Middle frontal gyrus (tissue), 1 donor: ENCODE results near the gene RDH8.
"Not testable (repeated sequence)": the region's sequence is repeated elsewhere in the genome, so short reads cannot be mapped to it uniquely, and the experiment has no call there.

Experiments used
- DNase-seq: peaks from one replicate; pipeline ENCODE4 v3.0.0-alpha.2; 2015; ENCODE audit warnings: low spot score; ENCODE audit errors: extremely low spot score

The RDH8 gene

DNA sequence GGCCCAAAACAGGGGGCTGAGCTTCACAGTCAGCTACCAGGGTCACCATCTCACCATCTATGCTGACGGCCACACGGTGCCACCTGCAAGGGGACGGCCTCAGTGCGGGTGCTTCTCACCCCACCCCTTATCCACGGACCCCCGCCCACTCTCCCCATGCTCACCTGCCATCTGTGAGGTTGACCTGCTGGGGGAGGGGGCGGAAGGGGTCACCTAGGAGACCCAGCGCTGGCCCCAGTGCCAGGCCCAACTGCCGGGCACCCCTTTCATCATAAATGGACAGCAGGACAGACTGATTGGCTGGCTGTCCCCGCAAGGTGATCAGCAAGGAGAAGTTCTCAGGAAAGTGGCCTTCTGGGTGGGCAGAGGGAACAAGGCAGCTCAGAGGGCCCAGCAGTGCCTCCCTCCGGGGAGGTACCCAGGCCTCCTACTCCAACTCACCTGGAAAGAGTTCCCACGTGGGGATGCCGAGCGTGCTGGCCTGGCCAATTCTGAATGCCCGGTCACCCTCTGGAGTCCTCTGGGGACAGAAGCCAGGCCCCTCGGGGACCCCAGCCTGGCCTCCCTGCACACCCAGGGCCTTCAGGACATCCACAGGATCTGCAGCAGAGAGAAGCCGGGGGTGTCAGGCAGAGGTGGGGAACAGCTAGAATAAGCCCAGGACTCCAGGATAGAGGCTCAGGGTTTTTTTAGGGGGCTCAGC is 7.5 kb upstream of the RDH8 start:
- DNase-seq = no peak

DNA sequence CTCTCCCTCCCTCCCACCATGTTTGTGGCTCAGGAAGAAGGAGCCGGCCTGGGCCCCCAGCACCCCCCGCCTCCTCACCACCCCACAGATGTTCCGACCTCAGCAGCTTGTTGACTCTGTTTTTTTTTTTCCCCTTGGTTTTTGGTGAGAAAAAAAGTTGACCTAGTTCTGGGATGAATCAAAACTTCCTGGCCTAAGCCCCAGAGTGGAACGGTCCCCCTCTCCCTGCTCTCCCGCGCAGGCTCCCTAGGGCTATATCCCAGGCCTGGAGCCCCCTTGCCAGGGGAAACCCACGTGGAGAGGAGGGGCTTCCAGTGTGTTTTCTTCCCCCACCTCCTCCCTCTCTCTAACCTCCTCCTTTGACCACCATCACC is 7.0 kb upstream of the RDH8 start:
- DNase-seq = no peak

- DNase-seq = no peak
These were observed 6.4 kb upstream of the RDH8 start for GRCh38 chr19:10006752-10007323.

- no peak for DNase-seq
These were observed 5.7 kb upstream of the RDH8 start for GRCh38 chr19:10007371-10008183.

DNA sequence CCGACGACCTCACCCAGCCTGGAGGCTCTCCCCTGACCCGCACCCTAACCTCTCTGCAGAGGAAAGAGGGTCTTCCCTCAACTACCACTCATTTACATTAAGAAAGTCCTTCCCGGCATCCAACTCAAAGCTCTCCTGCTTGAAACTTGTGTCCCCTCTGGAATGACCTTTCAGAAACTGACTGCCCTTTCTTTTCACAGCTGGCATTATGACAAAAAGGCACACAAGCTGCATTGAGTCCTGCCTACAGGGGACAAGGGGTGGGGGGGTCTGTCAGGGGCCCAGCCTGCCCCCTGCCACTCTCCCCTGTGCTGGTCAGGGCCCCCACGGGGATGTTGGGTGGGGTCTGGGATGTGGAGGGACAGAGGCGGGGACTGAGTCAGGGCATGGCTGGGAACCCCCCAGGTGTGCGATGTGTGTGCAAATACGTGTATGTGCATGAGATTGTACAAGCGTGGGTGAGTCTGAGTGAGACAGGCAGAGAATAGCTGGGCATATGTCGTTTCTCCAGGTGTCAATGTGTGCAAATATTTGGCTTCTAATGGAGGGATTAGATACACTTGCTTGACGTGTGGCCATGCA is 5.0 kb upstream of the RDH8 start:
- no peak for DNase-seq

DNA sequence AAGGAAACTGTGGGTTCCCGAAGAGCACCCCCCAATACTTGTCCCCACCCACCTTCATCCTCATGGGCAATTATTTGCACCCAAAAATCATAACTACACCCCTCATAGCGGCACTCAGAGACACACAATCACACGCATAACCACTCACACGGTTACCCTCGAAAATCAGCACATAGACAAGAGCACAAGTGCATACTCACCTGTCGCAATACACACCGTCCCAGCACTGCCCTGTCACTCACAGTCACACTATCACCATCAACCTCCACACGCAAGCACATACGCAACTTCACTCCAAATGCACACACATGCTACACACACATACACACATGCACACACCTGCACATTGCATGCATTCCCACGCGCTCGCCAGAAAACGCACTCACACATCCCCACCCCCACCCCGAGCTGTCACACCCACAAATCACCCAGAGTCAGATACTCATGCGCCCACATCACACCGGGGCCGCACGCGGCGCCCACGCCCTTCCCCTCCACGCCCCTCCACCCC is 3.5 kb upstream of the RDH8 start:
- DNase-seq = no peak

DNA sequence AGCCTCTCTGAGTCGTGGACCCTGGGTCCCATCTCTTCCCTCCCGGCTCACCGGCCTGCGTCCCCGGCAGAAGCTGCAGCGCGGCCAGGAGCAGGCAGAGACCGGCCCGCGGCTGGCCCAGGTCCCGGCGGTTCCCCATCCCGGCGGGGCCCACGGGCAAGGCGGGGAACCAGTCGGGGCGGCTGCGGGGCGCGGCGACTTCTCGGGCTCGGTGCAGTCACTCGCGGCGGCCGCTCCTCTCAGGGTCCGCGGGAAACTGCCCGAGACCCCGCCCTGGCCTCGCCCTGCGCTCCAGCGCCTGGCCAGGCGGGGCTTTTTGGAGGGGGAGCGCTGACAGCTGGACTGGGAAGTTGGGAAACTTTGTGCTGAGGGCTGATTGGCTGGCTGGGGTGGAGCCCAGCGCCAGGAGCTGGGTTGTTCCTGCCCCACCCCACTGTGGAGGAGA is 3.0 kb upstream of the RDH8 start, which contains the start of gene COL5A3:
TSS of gene COL5A3 (minus strand) at position 258 of the 445 bp plus-strand sequence. CDS start at position 139, 119 bp downstream.
- no peak for DNase-seq

DNA sequence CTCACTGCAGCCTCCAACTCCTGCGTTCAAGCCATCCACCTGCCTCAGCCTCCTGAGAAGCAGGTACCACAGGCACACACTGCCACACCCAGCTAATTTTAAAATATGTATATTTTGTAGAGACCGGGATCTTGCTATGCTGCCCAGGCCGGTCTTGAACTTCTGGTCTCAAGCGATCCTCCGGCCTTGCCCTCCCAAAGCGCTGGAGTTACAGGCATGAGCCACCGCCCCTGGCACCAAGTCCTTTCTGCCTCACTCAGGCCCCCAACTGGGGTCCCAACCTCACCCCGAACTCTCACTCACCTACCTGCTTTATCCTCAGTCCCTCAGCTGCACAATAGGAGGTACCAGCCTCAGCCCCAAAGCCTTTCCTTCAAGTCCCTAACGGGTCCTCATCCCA is 2.3 kb upstream of the RDH8 start:
- no peak for DNase-seq

DNA sequence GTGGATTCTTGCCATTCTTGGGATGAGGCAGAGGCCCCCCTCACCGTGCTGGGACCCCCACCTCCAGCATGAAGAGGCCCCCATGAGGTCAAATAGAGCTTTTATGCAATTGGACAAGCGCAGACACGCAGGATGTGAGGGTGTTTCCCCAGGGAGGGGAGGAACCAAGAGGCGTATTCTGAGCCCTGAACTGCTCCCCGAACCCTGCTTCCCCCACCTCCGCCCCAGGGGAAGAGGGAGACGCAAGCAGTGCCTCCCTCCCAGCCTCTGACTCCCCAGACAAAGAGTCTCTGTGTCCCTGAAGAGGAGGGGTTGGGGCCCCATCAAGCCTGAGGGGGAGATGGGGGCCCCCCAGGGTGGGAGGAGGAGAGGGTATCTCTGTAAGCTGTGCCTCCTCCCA is 1.3 kb upstream of the RDH8 start:
- DNase-seq = no peak

DNA sequence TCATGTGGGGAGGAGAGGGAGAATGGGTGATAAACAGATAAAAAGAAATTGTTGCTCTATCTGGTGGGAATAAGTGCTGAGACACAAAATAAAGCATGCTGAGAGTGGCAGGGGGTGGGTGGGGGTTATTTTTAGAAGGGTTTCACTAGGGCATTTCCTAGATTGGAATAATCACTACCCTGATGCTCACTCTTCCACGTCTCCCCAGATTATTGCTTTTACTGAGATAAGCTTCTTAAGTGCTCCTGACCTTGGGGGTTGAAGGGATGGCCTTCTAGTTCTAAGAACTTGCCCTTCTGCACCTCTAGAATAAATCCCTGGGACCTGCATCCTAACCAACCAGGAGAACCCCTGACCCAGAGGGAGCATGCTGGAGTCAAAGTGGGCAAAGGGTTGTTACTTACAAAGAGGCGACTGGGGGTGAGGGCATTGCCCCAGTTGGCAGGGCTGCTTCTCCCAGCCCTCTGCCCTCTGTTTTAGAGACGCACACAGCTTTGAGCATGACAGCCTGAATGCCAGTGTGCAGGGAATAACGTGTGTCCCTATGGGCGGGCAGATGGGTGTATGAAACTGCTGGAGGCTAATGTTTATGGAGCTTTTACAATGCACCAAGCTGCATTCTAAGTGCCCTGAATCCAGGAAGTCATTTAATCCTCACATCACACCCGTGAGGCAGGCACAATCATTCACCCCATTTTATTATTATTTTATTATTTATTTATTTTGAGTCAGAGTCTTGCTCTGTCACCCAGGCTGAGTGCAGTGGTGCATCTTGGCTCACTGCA is 743 bp downstream of the RDH8 start:
- DNase-seq = no peak

GRCh38 chr19:10018263-10018662 is 5.0 kb downstream of the RDH8 start:
- DNase-seq = no peak

DNA sequence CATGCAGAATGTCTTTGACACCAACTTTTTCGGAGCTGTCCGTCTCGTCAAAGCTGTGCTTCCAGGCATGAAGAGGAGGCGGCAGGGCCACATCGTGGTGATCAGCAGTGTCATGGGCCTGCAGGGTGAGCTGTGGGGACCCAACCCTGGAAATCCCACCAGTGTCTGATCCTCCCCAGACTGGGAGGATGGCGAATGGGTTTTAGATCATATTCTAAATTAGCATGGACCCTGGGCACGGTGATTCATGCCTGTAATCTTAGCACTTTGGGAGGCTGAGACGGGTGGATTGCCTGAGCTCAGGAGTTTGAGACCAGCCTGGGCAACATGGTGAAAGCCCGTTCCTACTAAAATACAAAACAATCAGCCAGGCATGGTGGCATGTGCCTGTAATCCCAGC is 5.5 kb downstream of the RDH8 start:
- DNase-seq = no peak

- no peak for DNase-seq
These were observed 6.0 kb downstream of the RDH8 start for GRCh38 chr19:10019246-10019645.

- DNase-seq = no peak
These were observed 7.6 kb downstream of the RDH8 start for GRCh38 chr19:10020851-10021250.

DNA sequence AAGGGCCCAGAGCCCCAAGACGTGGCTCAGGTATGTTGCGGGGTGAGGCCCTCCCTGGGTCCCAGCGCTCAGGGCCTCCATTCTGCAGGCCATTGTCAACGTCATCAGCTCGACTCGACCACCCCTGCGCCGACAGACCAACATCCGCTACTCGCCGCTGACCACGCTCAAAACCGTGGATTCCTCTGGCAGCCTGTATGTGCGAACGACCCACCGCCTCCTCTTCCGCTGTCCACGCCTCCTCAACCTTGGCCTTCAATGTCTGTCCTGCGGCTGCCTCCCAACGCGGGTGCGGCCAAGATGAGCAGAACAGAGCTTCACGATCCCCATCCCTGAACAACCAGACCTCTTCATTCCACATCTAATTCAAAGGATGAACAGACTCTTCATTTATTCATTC is 8.2 kb downstream of the RDH8 start:
- DNase-seq = no peak

DNA sequence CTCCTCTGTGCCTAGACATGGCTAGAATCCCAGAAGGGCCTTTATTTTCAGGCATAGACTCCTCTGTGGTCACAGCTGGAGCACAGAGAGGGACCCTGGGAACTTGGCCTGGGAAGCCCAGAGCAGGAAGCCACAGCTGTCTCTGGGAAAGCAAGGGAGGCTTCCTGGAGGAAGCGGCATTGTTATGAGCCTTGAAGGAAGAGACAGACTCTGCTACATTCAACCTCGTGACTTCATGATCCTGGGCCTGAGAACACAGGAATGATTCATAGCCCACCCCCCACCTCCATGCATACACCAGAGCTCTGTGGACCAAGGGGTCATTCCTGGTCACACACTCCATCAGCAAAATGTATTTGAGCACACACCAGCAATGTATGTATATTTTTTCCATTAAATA is 8.6 kb downstream of the RDH8 start:
- DNase-seq = no peak

DNA sequence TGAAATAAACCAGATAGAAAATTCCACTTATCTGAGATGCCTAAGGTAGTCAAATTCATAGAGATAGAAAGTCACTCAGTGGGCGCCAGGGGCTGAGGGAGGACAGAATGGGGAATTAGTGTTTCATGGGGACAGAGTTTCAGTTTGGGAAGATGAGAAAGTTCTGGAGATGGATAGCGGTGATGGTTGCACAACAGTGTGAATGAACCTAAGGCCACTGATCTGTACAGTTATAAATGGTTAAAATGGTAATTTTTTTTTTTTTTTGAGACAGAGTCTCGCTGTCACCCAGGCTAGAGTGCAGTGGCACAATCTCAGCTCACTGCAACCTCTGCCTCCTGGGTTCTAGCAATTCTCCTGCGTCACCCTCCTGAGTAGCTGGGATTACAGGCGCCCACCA is 9.8 kb downstream of the RDH8 start:
- not testable (repeated sequence) for DNase-seq

GRCh38 chr19:10026744-10027143 is 13.5 kb downstream of the RDH8 start:
- DNase-seq = no peak

DNA sequence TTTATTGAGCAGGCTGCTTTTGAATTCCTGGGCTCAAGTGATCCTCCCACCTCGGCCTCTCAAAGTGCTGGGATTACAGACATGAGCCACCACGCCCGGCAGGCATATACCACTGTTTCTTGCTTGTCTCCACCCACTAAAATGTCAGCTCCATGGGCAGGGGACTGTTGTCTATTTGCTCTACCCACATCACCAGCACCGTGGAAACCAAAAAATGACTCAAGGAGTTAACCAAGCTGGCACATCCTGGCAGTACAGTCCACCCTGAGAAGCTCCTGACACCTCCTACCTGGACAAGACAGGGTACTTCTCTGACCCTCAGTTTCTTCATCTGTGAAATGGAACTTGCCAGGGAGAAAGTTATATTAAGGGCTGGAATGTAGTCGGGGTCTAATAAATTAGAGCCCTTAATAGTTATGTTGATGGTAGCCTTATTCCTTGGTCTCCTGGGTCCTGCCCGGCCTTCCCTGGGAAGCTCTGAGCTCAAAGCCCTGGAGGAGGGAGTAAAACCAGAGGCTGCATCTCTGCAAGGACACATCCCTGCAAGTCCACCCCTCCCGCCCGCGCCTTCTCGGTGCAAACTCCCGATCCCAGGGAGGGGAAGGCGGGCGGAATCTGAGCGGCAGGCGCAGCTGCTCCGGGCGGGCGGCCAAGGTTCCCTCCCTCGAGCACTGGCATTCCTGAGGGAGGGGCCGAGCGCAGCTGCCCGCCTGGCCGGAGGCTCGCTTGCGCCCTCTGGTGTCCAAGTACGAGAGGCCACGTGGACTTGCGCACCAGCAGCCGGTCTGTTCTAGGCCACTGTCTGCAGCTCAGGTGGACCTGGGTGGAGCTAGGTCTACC is 14.1 kb downstream of the RDH8 start:
- DNase-seq = peak; percentile 86

DNA sequence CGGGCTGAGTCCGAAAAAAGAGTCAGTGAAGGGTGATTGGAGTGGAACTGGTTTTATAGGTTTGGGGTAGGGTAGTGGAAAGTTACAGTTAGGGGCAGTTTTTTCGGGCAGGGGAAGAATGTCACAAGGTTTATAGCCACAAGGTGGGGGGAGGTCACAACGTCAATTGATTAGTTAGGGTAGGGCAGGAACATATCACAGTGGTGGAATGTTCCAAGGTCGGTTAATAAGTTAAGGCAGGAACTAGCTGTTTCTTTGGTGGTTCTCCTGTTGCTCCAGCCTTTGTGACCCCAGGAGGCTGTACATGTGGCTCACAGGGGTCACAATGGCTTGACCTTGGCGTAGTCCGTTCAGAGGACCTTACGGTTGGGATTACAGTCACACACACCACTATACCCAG is 20.3 kb downstream of the RDH8 start:
- DNase-seq = no peak
